CD1c-positive myeloid dendritic cell (primary cell): ENCODE results near the gene IFRD1.
"Not testable (repeated sequence)": the region's sequence is repeated elsewhere in the genome, so short reads cannot be mapped to it uniquely, and the experiment has no call there.

Source experiments
- DNase-seq: peaks from one replicate; pipeline ENCODE4 v3.0.0-alpha.2; 2016; ENCODE audit errors: extremely low spot score

The IFRD1 gene

GRCh38 chr7:112444505-112444904 is 5.8 kb upstream of the IFRD1 start:
- no peak for DNase-seq

GRCh38 chr7:112446431-112446830 is 3.8 kb upstream of the IFRD1 start:
- DNase-seq: no peak

- DNase-seq: peak; percentile 48
Measured at GRCh38 chr7:112447406-112447805, 2.9 kb upstream of the IFRD1 start.

- no peak for DNase-seq
Measured at GRCh38 chr7:112448381-112448780, 1.9 kb upstream of the IFRD1 start.

- DNase-seq: no peak
Measured at GRCh38 chr7:112448891-112449290, 1.4 kb upstream of the IFRD1 start.

- DNase-seq: no peak
Measured at GRCh38 chr7:112449353-112449752, 907 bp upstream of the IFRD1 start.

GRCh38 chr7:112450807-112451761 is 824 bp downstream of the IFRD1 start:
- peak; percentile 96 for DNase-seq

- no peak for DNase-seq
Measured at GRCh38 chr7:112452102-112452888, 2.0 kb downstream of the IFRD1 start.

- DNase-seq: peak; percentile 59
Measured at GRCh38 chr7:112453505-112454171, 3.4 kb downstream of the IFRD1 start.

GRCh38 chr7:112454191-112454590 is 3.9 kb downstream of the IFRD1 start:
- DNase-seq: not testable (repeated sequence)

- DNase-seq: no peak
Measured at GRCh38 chr7:112459645-112460044, 9.4 kb downstream of the IFRD1 start.

- peak; percentile 53 for DNase-seq
Measured at GRCh38 chr7:112462236-112462635, 12.0 kb downstream of the IFRD1 start.

GRCh38 chr7:112467867-112468266 is 17.6 kb downstream of the IFRD1 start:
- DNase-seq: no peak

GRCh38 chr7:112470194-112470593 is 19.9 kb downstream of the IFRD1 start:
- DNase-seq: no peak

GRCh38 chr7:112476390-112477052 is 26.3 kb downstream of the IFRD1 start:
- DNase-seq: no peak

- no peak for DNase-seq
Measured at GRCh38 chr7:112481121-112481736, 31.0 kb downstream of the IFRD1 start.

GRCh38 chr7:112481833-112482670 is 31.8 kb downstream of the IFRD1 start:
- DNase-seq: no peak

GRCh38 chr7:112484671-112485167 is 34.5 kb downstream of the IFRD1 start:
- DNase-seq: no peak

- no peak for DNase-seq
Measured at GRCh38 chr7:112485766-112486165, 35.5 kb downstream of the IFRD1 start.
